ENCODE measurements around the gene ARHGEF10L. TPM values are rescaled to one million over a fixed set of nuclear protein-coding genes. Genes with fewer than 3 reads are reported as not detected.
A peak's percentile ranks its signal among the peaks of the same experiment; 100 is the strongest.
"Not testable (repeated sequence)": the region's sequence is repeated elsewhere in the genome, so short reads cannot be mapped to it uniquely, and the experiment has no call there.

Gene ARHGEF10L
- total RNA-seq, 1 experiment from 2014 or later: 11.2 TPM

DNA sequence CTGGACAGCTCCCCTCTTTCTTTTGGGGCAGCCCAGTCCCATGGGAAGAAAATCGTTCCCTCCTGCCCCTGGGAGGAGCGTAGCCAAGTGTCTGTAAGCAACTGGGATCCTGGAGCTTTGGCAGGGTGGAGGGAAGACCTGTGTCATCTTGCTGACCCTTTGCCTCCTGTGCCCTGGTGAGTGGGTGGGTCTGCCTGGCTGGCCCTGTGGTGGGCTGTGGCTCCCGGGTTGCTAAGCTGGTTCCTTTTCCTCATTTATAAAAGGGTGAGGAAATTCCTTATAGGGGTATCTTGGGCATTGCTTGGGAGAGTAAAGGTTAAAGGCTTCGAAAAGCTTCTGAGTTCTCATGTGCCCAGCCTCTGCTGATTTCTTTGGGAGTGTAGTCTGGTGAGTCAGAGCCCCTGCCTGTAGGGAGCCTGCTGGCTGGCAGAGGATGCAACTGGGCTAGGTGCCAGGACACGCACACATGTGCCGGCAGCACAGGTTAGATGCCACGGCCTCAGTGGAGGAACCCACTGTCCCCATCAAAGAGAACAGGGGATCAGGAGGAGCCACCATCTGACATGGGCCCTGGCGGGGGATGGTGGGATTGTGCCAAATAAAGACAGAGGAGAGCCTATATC is 85.2 kb downstream of the ARHGEF10L start:
- H3K79me2 ChIP-seq (ENCODE audit: low read length): no peaks in the 10 kb centered on the region
- intact Hi-C loops (cut with micrococcal nuclease): no loop called here
- ChIA-PET POLR2A (ENCODE audit: unreplicated experiment) (no interaction called here), CTCF (interaction anchor here (0.5 kb wide), 1 partner anchor 316 kb away, joined by 4 read pairs; no protein-coding TSS in a partner anchor)
- no peak overlapping the region for H3K4me3 ChIP-seq (ENCODE audit: low read length)
- no peaks in the 10 kb centered on the region for H3K9me2 ChIP-seq (replicated peaks; ENCODE audit: low read length)
- no peaks in the 10 kb centered on the region for H3K27me3 ChIP-seq (ENCODE audit: low read length)
- ATAC-seq: peak; percentile 88
- H3K36me3 ChIP-seq (ENCODE audit: low read depth, low read length): no peaks in the 10 kb centered on the region
- no peak overlapping the region; the same call in 1 of the 2 replicates for H3K9ac ChIP-seq (ENCODE audit: low read length)
- H3K4me1 ChIP-seq (ENCODE audit: insufficient read depth, low read length): peaks cover 16% of the 10 kb centered on the region
- peak overlapping the region; percentile 69 for H3K27ac ChIP-seq (ENCODE audit: low read length)
- peak; percentile 79 for DNase-seq
- no peaks in the 10 kb centered on the region for H3F3A ChIP-seq (ENCODE audit: low read length, unreplicated experiment)
- BruUV-seq (replicated peaks): no TSS peak
- no peak overlapping the region for H2AFZ ChIP-seq (ENCODE audit: low read length)
- no peaks in the 10 kb centered on the region for H3K9me3 ChIP-seq (ENCODE audit: low read length)
- no peaks in the 10 kb centered on the region for H4K20me1 ChIP-seq (ENCODE audit: low read length)
- TF ChIP-seq, protein P1, sequence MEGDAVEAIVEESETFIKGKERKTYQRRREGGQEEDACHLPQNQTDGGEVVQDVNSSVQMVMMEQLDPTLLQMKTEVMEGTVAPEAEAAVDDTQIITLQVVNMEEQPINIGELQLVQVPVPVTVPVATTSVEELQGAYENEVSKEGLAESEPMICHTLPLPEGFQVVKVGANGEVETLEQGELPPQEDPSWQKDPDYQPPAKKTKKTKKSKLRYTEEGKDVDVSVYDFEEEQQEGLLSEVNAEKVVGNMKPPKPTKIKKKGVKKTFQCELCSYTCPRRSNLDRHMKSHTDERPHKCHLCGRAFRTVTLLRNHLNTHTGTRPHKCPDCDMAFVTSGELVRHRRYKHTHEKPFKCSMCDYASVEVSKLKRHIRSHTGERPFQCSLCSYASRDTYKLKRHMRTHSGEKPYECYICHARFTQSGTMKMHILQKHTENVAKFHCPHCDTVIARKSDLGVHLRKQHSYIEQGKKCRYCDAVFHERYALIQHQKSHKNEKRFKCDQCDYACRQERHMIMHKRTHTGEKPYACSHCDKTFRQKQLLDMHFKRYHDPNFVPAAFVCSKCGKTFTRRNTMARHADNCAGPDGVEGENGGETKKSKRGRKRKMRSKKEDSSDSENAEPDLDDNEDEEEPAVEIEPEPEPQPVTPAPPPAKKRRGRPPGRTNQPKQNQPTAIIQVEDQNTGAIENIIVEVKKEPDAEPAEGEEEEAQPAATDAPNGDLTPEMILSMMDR (conservative IDR thresholded peaks at IDR 0.05; ENCODE audit: low read depth, low read length): no peak
- TF ChIP-seq EZH2 (IDR thresholded peaks at IDR 0.05; ENCODE audit: low read length, unreplicated experiment) (no peak), EZH2phosphoT487 (IDR thresholded peaks at IDR 0.05; ENCODE audit: borderline replicate concordance, low read length) (no peak)
- peak overlapping the region; percentile 62 for H3K4me2 ChIP-seq (ENCODE audit: low read length)

DNA sequence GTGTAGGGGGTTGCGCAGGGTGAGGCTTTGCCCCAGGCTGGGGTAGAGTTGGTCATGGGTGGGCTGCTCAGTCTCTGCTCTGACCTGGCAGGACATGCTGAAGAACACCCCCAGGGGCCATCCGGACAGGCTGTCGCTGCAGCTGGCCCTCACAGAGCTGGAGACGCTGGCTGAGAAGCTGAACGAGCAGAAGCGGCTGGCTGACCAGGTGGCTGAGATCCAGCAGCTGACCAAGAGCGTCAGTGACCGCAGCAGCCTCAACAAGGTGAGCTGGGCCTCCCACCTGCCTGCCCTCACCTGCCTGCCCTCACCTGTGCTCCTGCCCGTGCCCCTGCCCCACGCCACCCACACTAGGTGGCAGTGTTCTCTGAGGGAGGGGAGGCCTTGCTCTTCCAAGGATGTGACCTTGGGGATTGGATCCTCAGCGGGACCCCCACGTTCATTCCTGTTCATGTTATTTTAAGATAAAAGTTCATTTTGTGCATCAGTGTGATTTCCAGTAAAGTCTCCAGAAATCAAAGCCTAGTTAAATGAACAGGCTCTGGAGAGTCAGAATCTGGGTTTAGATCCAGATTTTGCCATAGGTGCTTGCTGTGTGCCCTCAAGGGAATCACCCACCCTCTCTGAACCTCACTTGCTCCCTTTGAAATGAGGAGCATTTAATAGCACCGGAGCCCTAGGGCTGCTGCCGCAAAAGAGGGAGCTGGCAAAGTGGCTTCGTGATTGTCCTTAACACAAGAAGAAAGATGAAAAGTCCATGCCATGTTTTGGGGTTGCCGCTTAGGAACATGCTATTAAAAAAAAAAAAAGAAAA is 87.9 kb downstream of the ARHGEF10L start:
- Histone ChIP-seq H4K20me1 (ENCODE audit: low read length) (no peaks in the 10 kb centered on the region), H3K9ac (ENCODE audit: low read length) (no peak overlapping the region), H3K27me3 (ENCODE audit: low read length) (no peaks in the 10 kb centered on the region), H3K36me3 (ENCODE audit: low read depth, low read length) (no peaks in the 10 kb centered on the region), H2AFZ (ENCODE audit: low read length) (no peak overlapping the region), H3K79me2 (ENCODE audit: low read length) (no peaks in the 10 kb centered on the region), H3K4me1 (ENCODE audit: insufficient read depth, low read length) (peaks cover 21% of the 10 kb centered on the region), H3K9me2 (replicated peaks; ENCODE audit: low read length) (no peaks in the 10 kb centered on the region), H3F3A (ENCODE audit: low read length, unreplicated experiment) (no peaks in the 10 kb centered on the region), H3K4me2 (ENCODE audit: low read length) (no peak overlapping the region), H3K9me3 (ENCODE audit: low read length) (no peaks in the 10 kb centered on the region), H3K27ac (ENCODE audit: low read length) (no peak overlapping the region), H3K4me3 (ENCODE audit: low read length) (no peak overlapping the region)
- CTCF ChIA-PET: no interaction called here
- TF ChIP-seq EZH2 (IDR thresholded peaks at IDR 0.05; ENCODE audit: low read length, unreplicated experiment): no peak
- TF ChIP-seq, protein P1 (conservative IDR thresholded peaks at IDR 0.05; ENCODE audit: low read depth, low read length): peak; percentile 41
- intact Hi-C loops (cut with micrococcal nuclease): no loop called here
- ATAC-seq: no peak
- no TSS peak for BruUV-seq (replicated peaks)
- DNase-seq: no peak
- POLR2A ChIA-PET (ENCODE audit: unreplicated experiment): no interaction called here

DNA sequence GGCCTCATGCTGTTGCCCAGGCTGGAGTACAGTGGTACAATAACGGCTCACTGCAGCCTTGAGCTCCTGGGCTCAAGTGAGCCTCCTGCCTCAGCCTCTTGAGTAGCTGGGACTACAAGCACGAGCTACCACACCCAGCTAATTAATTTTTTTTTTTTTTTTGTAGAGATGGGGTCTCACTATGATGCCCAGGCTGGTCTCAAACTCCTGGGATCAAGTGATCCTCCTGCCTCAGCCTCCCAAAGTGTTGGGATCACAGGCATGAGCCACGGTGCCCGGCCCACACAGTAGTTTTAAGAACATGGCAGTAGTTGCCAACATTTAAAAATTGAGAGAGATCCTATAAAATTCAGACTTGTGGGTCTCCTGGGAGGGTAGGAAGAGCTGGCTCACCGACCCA is 89.5 kb downstream of the ARHGEF10L start:
- H3K9ac ChIP-seq (ENCODE audit: low read length); intact Hi-C loops (cut with micrococcal nuclease); H3K4me2 ChIP-seq (ENCODE audit: low read length); H3K79me2 ChIP-seq (ENCODE audit: low read length); DNase-seq; H2AFZ ChIP-seq (ENCODE audit: low read length); H3K9me3 ChIP-seq (ENCODE audit: low read length); H3K27me3 ChIP-seq (ENCODE audit: low read length); H3F3A ChIP-seq (ENCODE audit: low read length, unreplicated experiment); H3K27ac ChIP-seq (ENCODE audit: low read length); BruUV-seq (replicated peaks); ATAC-seq; H3K36me3 ChIP-seq (ENCODE audit: low read depth, low read length); H3K4me3 ChIP-seq (ENCODE audit: low read length); H4K20me1 ChIP-seq (ENCODE audit: low read length); H3K9me2 ChIP-seq (replicated peaks; ENCODE audit: low read length): not testable (repeated sequence)
- peaks cover 26% of the 10 kb centered on the region for H3K4me1 ChIP-seq (ENCODE audit: insufficient read depth, low read length)
- POLR2A ChIA-PET (ENCODE audit: unreplicated experiment): interaction anchor here (0.7 kb wide), 1 partner anchor 69 kb away, joined by 9 read pairs; no protein-coding TSS in a partner anchor
- CTCF ChIA-PET: interaction anchor here (0.6 kb wide), 1 partner anchor 32 kb away, joined by 4 read pairs; no protein-coding TSS in a partner anchor

Measured in PC-3 (cell line).